Astrocyte of the cerebellum (primary cell): ENCODE data around the gene SRM.
"Not testable (repeated sequence)": the region's sequence is repeated elsewhere in the genome, so short reads cannot be mapped to it uniquely, and the experiment has no call there.

Experiments
- DNase-seq: peaks from one replicate; pipeline ENCODE4 v3.0.0-alpha.2; 2011; ENCODE audit warnings: low read depth
- H3K4me3 ChIP-seq: 2 replicates; pipeline ENCODE4 v1.5.1; 2011; ENCODE audit warnings: mild to moderate bottlenecking, low read depth, low read length, moderate library complexity
- CTCF ChIP-seq: IDR thresholded peaks from 2 replicates; pipeline ENCODE4 v1.5.1; 2012; ENCODE audit warnings: low read length, low read depth, moderate library complexity, mild to moderate bottlenecking; ENCODE audit errors: missing control alignments
- in situ Hi-C: cut with HindIII; loops from 2 replicates; pipeline ENCODE4 v1.10.0; 2017; ENCODE audit warnings: low sequenced_read_pairs

Gene SRM

GRCh38 chr1:11026052-11026451 lies 33.8 kb downstream of the SRM start:
- no peak overlapping the region for H3K4me3 ChIP-seq
- TF ChIP-seq CTCF: no peak
- DNase-seq: no peak
- in situ Hi-C loops: no loop called here

GRCh38 chr1:11025618-11026017 lies 34.2 kb downstream of the SRM start:
- in situ Hi-C loops: no loop called here
- no peak for DNase-seq
- no peak overlapping the region for H3K4me3 ChIP-seq
- no peak for TF ChIP-seq CTCF

DNA sequence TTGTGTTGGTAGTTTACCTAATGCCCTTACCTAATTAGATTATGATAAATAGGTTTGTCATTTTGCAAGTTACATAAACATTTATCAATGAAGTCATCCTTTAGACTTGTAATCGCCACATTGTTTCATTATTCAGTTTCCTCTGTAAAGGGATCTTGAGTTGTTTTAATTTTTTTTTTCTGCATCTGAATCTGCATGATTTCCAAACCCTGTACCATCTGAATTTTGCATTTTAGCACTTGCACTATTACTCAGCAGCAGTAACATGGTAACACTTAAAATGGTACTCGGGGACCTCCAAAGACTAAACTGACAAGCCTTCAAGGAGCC lies 35.0 kb downstream of the SRM start:
- no peak for DNase-seq
- in situ Hi-C loops: no loop called here
- TF ChIP-seq CTCF: no peak
- H3K4me3 ChIP-seq: no peak overlapping the region

DNA sequence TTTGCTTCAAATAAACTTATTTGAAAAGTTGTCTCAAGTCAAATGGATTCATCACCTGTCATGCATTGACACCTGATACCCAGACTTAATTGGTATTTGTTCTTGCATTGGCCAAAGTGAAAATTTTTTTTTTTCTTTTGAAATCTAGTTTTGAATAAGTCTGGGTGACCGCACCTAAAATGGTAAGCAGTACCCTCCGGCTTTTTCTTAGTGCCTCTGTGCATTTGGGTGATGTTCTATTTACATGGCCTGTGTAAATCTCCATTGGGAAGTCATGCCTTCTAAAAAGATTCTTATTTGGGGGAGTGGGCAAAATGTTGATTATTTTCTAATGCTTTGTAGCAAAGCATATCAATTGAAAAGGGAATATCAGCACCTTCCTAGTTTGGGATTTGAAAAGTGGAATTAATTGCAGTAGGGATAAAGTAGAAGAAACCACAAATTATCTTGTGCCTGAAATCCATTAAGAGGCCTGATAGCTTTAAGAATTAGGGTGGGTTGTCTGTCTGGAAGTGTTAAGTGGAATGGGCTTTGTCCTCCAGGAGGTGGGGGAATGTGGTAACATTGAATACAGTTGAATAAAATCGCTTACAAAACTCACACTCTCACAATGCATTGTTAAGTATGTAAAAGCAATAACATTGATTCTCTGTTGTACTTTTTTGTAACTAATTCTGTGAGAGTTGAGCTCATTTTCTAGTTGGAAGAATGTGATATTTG lies 35.5 kb downstream of the SRM start:
- no peak for DNase-seq
- no peak overlapping the region for H3K4me3 ChIP-seq
- in situ Hi-C loops: no loop called here
- no peak for TF ChIP-seq CTCF

DNA sequence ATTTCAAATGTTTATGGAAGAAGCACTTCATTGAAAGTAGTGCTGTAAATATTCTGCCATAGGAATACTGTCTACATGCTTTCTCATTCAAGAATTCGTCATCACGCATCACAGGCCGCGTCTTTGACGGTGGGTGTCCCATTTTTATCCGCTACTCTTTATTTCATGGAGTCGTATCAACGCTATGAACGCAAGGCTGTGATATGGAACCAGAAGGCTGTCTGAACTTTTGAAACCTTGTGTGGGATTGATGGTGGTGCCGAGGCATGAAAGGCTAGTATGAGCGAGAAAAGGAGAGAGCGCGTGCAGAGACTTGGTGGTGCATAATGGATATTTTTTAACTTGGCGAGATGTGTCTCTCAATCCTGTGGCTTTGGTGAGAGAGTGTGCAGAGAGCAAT lies 36.6 kb downstream of the SRM start:
- TF ChIP-seq CTCF: no peak
- in situ Hi-C loops: no loop called here
- no peak overlapping the region for H3K4me3 ChIP-seq
- DNase-seq: no peak

DNA sequence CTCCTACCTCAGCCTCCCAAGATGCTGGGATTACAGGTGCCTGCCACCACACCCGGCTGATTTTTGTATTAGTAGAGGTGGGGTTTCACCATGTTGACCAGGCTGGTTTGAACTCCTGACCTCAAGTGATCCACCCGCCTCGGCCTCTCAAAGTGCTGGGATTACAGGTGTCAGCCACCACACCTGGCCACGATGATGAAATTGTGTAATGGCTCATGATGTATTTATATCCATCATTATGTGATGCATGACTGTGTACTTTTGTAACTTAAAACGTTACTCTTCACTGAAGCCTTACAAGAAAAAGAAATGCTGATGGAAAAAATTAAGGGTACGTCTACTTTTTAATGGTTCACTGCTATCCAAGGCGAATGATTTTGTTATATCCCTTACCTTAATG lies 39.8 kb downstream of the SRM start:
- no peak for DNase-seq
- in situ Hi-C loops: no loop called here
- no peak for TF ChIP-seq CTCF
- no peak overlapping the region for H3K4me3 ChIP-seq

DNA sequence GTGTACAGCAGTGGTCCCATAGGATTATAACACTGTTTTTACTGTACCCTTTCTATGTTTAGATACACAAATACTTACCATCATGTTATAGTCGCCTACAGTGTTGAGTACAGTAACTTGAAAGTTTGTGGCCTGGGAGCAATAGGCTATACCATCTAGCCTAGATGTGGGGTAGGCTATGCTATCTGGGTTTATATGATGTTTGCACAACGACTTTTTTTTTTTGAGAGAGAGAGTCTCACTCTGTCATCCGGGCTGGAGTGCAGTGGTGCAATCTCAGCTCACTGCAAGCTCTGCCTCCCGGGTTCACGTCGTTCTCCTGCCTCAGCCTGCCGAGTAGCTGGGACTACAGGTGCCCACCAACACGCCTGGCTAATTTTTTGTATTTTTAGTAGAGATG lies 40.5 kb downstream of the SRM start:
- DNase-seq, in situ Hi-C loops, H3K4me3 ChIP-seq: not testable (repeated sequence)
